ACHN (cell line): ENCODE results near the gene RPL7A.

ENCODE experiments used
- DNase-seq: peaks from one replicate; pipeline ENCODE4 v3.0.0-alpha.2; 2015
- in situ Hi-C: cut with HindIII; loops from 2 replicates; pipeline ENCODE4 v1.10.0; 2017; ENCODE audit warnings: low sequenced_read_pairs, low pct_ligation_motif_present, low pct_unique_long_range_greater_than_20kb

RPL7A gene

DNA sequence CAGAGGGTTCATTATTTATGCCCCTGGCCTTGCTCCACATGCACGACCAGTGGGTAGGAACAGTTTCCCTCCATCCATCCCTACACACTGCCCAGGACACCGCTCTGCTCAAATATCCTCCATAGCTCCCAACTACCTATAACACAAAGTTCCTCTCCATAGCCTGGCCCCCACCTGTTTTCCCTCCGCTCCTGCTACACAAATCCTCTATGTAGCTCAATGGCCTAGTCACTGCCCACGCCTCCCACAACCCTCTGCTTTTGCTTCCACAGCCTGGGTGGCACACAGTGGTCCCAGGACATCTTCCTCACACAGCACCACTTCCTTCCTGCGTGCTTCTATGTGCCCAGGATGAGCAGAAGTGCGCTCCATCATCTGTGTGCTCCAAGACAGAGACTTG, 49.4 kb downstream of the RPL7A start:
- no peak for DNase-seq
- in situ Hi-C loops: no loop called here

GRCh38 chr9:133397895-133398294, 49.9 kb downstream of the RPL7A start:
- no peak for DNase-seq
- in situ Hi-C loops: no loop called here

DNA sequence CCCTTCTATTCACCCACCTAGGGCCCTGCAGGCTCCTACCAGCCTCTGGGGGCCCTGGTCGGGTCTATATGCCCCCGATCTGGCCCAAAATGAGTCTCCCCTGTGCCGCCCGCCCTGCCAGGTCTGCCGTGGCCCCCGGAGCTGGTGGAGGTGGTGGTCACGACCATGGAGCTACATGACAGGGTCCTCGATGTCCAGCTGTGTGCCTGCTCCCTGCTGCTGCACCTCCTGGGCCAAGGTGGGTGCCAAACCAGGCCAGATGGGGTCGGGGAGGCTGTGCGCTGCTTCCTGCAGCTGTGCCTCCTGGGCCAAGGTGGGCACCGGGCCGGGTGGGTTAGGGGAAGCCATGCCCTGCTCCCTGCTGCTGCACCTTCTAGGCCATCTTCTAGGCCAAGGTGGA, 52.3 kb downstream of the RPL7A start:
- DNase-seq: no peak
- in situ Hi-C loops: no loop called here
